Cardiac muscle cell (in vitro differentiated cells and primary cell): Measurements from ENCODE around the gene ENTPD3. TPM values are rescaled to one million over a fixed set of nuclear protein-coding genes. Genes with fewer than 3 reads are reported as not detected.

Experiments
- DNase-seq, 2 donors: peaks; one replicate each; pipeline versions ENCODE4 v3.0.0 to v3.0.0-alpha.2; 2010 to 2017; ENCODE audit warnings: low read depth in 1 of 2, low spot score in 1 of 2
- H3K27ac ChIP-seq: fragments of 200-600 bp; sonication (generic); 2 replicates; pipeline ENCODE4 v1.5.1; 2016
- H3K27me3 ChIP-seq: fragments of 200-600 bp; sonication (generic); 2 replicates; pipeline ENCODE4 v1.6.0; 2016; ENCODE audit warnings: control low read depth
- H3K36me3 ChIP-seq: fragments of 200-600 bp; sonication (generic); 2 replicates; pipeline ENCODE4 v1.5.1; 2016; ENCODE audit warnings: control low read depth
- H3K4me1 ChIP-seq: fragments of 200-600 bp; sonication (generic); 2 replicates; pipeline ENCODE4 v1.8.1; 2017; ENCODE audit warnings: low read depth, mild to moderate bottlenecking, mixed run types
- H3K4me3 ChIP-seq: fragments of 200-600 bp; sonication (generic); 2 replicates; pipeline ENCODE4 v1.5.1; 2016; ENCODE audit warnings: mild to moderate bottlenecking
- H3K9me3 ChIP-seq: fragments of 200-600 bp; sonication (generic); 2 replicates; pipeline ENCODE4 v1.5.1; 2017; ENCODE audit warnings: low read depth, mild to moderate bottlenecking, control low read depth
- CTCF ChIP-seq: IDR thresholded peaks from 2 replicates; pipeline ENCODE4 v1.5.1; 2012; ENCODE audit warnings: low read depth, mild to moderate bottlenecking, low read length
- polyA plus RNA-seq: library from polyadenylated mRNA; unstranded; fragments of >200 nt; fragmentation: Nextera tagmentation; extraction: Ambion mirVana; gene quantifications from 2 replicates; pipeline ENCODE4 v1.2.1, GENCODE V29; 2016
- total RNA-seq: library from RNA; depleted of rRNA; stranded (reverse); fragments of >200 nt; gene quantifications from 2 replicates; pipeline ENCODE4 v1.2.3, GENCODE V29; 2016

Gene ENTPD3
- total and polyA plus RNA-seq, 2 experiments from 2014 or later = 0.16 to 0.66 TPM

GRCh38 chr3:40450438-40450837 lies 63.5 kb downstream of the ENTPD3 start:
- no peaks in the 10 kb centered on the region for H3K27me3 ChIP-seq
- H3K4me1 ChIP-seq = peaks cover 4% of the 10 kb centered on the region
- no peaks in the 10 kb centered on the region for H3K9me3 ChIP-seq
- peak overlapping the region; percentile 60 for H3K27ac ChIP-seq
- no peaks in the 10 kb centered on the region for H3K36me3 ChIP-seq
- no peak for TF ChIP-seq CTCF
- DNase-seq = no peak
- H3K4me3 ChIP-seq = no peak overlapping the region

- no peak for TF ChIP-seq CTCF
- peaks cover 4% of the 10 kb centered on the region for H3K4me1 ChIP-seq
- H3K9me3 ChIP-seq = no peaks in the 10 kb centered on the region
- H3K27ac ChIP-seq = no peak overlapping the region
- no peak for DNase-seq
- H3K27me3 ChIP-seq = no peaks in the 10 kb centered on the region
- no peaks in the 10 kb centered on the region for H3K36me3 ChIP-seq
- no peak overlapping the region for H3K4me3 ChIP-seq
Measured at GRCh38 chr3:40451551-40451950, 64.6 kb downstream of the ENTPD3 start.

GRCh38 chr3:40452057-40452456 lies 65.1 kb downstream of the ENTPD3 start:
- H3K4me1 ChIP-seq = peaks cover 4% of the 10 kb centered on the region
- no peak for TF ChIP-seq CTCF
- H3K36me3 ChIP-seq = no peaks in the 10 kb centered on the region
- no peaks in the 10 kb centered on the region for H3K9me3 ChIP-seq
- H3K27ac ChIP-seq = peak overlapping the region; percentile 95
- no peak for DNase-seq
- peak overlapping the region; percentile 66 for H3K4me3 ChIP-seq
- H3K27me3 ChIP-seq = no peaks in the 10 kb centered on the region

GRCh38 chr3:40452562-40452875 lies 65.5 kb downstream of the ENTPD3 start:
- Histone ChIP-seq H3K4me3 (peak overlapping the region; percentile 66), H3K27ac (peak overlapping the region; percentile 95), H3K9me3 (no peaks in the 10 kb centered on the region), H3K36me3 (no peaks in the 10 kb centered on the region), H3K27me3 (no peaks in the 10 kb centered on the region), H3K4me1 (peaks cover 4% of the 10 kb centered on the region)
- no peak for DNase-seq
- TF ChIP-seq CTCF = no peak

GRCh38 chr3:40452876-40453730 lies 66.1 kb downstream of the ENTPD3 start:
- Histone ChIP-seq H3K27ac (peak overlapping the region; percentile 95), H3K27me3 (no peaks in the 10 kb centered on the region), H3K36me3 (no peaks in the 10 kb centered on the region), H3K9me3 (no peaks in the 10 kb centered on the region), H3K4me1 (peaks cover 4% of the 10 kb centered on the region), H3K4me3 (peak overlapping the region; percentile 66)
- DNase-seq = peak; percentile 99 to 100
- TF ChIP-seq CTCF = no peak
